Peyer's patch (tissue), 4 donors: ENCODE measurements around the gene OLA1.

ENCODE experiments used
- POLR2A ChIP-seq, 2 donors: fragments of 450-650 bp; IDR thresholded peaks; one replicate each; pipeline ENCODE4 v1.5.1; 2017; ENCODE audit warnings: antibody characterized with exemption in 2 of 2, mild to moderate bottlenecking in 2 of 2, moderate library complexity in 2 of 2
- TF ChIP-seq, protein P1 (sequence below), 6 experiments: fragments of 450-650 bp in 4 of 6; fragments of 200-600 bp in 2 of 6; sonication (generic) in 1 of 6; IDR thresholded peaks; one replicate each; pipeline ENCODE4 v1.5.1; 2017 to 2019; ENCODE audit warnings: antibody characterized with exemption in 6 of 6, mild to moderate bottlenecking in 3 of 6, moderate library complexity in 1 of 6

DNA sequence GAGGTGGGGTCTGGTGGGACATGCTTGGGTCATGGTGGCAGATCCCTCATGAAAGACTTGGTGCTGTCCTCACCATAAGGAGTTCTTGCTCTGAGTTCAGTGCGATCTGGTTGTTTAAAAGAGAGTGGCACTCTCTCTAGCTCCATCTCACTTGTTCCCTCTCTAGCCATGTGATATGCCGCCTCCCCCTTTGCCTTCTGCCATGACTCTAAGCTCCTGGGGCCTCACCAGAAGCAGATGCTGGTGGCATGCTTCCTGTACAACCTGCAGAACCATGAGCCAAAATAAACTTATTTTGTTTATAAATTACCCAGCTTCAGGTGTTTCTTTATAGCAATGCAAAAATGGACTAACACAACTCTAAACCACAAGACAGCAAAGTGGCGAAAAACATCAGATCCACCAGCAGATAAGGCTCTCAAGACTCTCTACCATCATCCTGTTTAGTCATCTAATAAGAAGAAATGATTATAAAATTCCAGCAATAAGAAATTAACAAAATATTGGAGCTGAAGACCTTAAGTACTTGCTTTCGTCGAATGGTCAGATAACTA lies 75.5 kb downstream of the OLA1 start:
- TF ChIP-seq, protein P1, sequence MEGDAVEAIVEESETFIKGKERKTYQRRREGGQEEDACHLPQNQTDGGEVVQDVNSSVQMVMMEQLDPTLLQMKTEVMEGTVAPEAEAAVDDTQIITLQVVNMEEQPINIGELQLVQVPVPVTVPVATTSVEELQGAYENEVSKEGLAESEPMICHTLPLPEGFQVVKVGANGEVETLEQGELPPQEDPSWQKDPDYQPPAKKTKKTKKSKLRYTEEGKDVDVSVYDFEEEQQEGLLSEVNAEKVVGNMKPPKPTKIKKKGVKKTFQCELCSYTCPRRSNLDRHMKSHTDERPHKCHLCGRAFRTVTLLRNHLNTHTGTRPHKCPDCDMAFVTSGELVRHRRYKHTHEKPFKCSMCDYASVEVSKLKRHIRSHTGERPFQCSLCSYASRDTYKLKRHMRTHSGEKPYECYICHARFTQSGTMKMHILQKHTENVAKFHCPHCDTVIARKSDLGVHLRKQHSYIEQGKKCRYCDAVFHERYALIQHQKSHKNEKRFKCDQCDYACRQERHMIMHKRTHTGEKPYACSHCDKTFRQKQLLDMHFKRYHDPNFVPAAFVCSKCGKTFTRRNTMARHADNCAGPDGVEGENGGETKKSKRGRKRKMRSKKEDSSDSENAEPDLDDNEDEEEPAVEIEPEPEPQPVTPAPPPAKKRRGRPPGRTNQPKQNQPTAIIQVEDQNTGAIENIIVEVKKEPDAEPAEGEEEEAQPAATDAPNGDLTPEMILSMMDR (IDR thresholded peaks at IDR 0.05), result no peak
- no peak for TF ChIP-seq POLR2A (IDR thresholded peaks at IDR 0.05)
